HS-27A (cell line): ENCODE data around the gene OST4.

ENCODE experiments used
- DNase-seq: peaks from one replicate; pipeline ENCODE4 v3.0.0-alpha.2; 2012; ENCODE audit warnings: low read depth, missing footprints

OST4 gene

DNA sequence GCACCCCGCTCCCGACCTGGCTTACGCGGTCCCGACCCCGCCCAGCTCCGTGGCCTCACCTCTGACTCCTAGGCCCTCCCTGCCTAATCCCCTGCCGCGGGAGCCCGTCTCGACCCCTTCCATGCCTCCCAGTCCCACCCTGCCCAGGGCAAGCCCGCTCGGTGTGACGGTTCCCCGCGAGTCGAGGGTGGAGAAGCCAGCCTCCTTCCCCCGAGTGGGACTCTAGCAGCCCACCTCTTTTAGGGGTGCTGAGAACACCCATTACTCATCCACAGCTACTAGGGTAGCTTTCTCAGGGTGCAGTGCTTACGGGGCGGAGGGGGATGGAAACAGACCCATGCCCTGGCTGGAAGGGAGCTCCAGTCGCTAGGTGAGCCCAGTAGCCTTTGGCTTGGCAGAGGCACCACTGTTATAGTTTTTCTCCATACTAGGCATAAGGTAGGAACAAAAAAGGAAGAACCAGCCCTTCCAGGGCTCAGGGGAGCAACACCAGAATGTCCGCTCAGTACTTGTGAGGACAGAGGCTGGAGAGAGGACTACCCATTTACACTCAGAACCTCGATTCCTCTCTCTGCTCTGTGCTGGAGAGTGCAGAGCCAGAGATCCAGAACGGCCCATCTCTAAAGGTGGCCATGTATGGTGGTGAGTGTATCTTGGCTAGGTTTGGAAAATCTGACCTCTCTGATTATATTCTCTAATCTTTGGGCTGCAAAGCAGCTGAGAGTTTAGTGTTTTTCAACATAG, 19.4 kb downstream of the OST4 start:
- DNase-seq, result no peak

DNA sequence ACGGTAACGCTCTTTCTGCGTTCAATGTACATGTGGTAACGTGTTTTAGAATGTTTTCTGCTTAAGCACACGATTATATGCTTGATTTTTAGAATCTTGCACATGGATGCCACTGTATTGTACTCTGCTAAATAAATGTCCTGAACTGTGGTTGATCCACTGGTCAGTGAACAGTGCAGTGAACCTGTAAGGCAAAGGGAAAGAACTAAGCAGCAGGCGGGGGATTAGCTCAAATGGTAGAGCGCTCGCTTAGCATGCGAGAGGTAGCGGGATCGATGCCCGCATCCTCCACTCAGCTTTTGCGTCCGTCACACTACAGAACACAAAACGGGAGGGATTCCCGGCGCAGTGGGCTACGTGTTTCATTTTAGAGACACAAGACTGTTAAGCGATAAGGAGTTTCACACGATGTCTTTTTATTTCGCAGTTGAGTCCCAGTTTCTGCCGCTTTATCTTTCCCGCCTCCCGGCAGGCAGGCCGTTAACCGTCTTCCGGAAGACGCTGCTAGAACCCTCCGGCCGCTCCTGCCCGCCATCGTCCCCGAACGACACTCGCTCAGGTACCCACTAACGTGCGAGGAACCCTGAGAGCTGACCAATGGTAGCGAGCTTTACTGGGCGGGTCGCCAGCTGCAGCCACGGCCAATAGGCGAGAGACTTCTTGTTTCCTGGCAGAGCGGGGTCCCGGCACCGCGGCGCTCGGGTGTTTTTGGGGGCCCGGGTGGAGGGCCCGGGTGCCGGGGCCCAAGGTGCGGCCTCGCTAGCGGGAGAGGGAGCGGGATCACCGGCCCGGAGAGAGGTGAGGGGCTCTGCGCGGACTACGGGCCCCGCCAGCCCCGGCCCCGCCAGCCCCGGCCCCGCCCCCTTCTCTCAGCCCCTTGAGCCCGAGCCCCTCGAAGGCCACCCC, 20.2 kb downstream of the OST4 start, which contains the start of gene AGBL5:
Gene AGBL5 (plus strand): TSS at position 673 of the 906 bp plus-strand sequence. CDS start 1,291 bp downstream, outside the sequence.
- DNase-seq, result peak; percentile 92

DNA sequence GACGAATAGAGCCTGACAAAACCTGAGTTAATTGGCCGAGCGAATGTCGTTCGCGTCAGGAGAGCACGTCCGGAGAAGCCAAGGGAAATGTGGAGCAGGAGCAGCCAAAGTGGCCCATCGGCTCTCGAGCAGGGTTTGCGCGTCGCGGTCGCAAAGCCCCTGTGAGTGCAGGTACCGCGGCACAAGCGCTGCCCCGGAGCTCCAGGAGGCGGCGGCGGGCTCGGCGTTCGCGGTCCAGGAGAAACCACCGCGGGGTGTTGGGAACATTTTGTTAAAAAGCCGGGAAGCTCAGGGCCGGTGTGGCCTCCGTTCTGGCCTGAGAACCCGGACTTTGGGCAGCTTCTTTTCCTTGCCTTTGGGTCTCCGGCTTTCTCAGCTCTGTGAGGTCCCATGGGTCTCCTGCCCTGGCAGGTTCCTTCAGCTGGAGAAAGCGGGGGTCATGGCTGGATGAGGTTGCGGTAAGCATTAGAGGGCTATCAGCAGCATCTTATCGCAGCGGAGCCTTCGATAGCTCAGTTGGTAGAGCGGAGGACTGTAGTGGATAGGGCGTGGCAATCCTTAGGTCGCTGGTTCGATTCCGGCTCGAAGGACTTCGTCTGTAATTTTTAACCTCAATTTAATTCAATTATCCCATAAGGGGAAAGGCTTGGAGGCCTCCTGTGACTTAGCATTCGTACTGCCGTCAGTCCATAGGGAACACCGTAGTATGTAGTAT, 21.0 kb downstream of the OST4 start:
- DNase-seq, result peak; percentile 90

DNA sequence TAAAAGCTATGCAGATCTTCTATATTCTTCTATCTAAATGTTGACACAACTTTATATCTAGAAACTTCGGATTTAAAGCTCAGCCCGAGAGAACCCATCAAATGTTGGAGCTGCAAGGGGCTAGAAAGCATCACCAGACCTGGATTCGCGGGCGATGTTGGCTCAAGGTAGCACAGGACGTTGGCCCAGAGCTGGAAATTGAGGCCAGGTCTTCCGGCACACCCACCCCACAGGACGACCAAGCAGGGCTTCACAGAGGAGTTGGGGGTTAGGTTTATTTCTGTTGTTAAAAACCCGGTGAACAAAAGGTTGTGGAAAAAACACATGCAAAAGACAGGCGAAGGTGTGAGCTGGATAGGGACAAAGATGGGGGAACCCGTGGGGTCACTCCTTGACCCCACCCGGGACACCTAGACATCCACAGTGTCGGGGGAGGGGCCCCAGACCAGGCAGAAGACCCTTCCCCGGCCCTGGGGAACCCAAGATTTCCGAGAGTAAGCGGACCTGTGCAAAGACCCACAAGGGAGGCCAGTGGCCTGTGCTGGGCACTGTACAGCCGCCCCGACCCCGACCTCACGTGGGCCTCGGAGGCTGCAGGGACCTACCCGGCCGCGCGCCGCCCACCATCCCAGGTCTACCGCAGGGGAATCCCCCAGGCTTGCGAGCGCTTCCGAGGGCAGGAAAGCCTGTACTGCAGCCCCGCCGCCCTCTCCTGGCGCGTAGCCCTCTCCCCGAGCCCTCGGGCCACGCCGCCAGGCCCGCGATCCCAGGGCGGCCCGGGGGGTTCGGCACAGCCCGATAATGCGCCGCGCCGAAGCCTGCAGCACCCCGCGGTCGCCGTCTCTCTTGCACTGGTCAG, 21.8 kb downstream of the OST4 start:
- no peak for DNase-seq

DNA sequence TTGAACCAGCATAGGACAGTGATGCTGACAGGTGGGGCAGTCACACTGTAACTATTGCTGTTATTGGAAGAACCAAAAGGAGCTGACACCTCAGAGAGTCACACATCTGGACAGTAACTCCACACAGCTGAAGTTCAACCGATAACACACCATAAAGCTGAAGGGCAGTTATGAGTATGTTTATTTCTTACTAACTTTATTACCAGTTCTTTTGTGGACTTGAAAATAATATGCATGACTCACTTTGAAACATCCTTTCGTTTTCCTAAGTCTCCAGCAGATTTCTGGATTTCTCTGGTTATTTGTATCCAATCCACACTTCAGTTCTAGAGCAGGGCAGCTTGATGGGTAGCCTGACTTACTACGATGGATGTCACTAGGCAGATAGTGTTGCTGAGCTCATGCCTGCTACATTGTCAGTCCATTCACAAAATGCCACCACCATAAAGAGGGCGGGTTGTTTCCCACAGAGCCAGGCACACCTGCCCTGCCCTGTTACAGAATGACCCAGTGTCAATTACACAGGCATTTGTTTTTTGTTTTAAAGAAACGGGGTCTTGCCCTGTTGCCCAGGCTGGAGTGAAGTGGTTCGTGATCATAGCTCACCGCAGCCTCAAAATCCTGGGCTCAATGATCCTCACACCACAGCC, 28.3 kb downstream of the OST4 start:
- DNase-seq, result no peak

DNA sequence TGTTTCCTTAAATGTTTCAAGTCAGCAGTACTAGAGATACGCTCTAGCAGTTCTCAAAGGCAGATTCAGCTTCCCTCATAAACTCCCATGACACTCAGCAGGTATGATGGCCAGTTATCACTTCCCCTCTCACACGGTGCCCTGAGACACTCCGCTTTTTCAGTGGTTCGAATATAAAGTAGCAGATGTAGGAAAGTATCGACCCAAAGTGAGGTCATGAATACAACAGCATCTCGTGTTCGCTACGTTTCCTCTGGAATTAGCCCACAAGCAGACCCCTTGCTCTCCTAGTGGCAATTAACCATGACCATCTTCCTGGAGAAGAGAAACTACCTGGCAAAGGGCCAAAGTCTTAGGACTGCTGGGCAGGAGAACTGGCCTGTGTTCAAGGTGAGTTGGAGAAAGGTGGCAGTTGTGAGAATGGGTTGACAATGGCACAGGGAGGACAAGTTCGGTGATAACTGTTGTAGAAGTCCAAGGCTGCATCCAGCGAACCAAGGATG, 29.2 kb downstream of the OST4 start:
- no peak for DNase-seq

DNA sequence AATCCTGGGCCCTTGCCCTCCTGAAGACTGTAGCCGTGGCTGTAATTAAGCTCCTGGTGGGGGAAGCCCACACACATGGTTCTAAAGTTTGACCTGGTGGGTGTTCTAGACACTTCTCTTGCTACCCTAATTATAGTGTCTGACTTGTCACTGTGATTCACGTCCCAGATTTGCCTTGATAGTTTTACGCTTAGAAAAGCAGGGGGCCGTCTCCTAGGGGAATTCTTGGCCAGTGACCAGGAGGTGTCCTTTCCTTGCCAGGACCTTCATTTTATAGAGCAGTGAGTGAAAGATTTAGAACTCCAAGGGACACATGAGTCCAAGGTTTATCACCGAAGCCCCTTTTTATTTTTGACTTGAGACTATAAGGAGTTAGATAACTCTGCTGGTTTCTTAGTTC, 29.7 kb downstream of the OST4 start:
- DNase-seq, result no peak

DNA sequence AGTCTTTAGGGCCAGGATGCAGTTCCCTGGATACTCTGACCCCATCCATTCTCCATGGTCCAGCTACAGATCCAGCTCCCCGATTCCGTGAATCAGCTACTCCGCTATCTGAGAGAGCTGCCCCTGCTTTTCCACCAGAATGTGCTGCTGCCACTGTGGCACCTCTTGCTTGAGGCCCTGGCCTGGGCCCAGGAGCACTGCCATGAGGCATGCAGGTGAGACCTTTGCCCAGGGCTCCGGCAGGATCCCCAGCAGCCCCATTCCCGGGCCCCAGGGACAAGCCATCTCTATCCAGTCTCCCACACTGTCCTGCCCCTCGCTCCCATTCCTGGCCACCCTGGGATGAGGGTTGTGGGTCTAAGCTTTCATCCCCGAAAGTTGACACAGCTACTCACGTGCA, 31.2 kb downstream of the OST4 start:
- DNase-seq, result no peak

DNA sequence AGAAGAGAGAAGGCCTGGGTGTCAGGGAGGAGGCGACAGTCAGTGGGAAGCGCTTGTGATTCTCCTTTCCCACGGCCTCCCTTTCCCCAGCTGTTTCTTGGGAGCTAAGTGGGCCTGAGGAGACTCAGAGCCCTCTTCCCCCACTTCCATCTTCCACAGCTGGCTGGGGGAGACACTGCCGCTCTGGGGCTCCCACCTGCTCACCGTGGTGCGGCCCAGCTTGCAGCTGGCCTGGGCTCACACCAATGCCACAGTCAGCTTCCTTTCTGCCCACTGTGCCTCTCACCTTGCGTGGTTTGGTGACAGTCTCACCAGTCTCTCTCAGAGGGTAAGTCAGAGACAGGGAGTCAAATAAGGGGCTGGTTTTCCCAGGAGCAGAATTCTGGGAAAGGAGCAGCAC, 31.6 kb downstream of the OST4 start:
- DNase-seq, result no peak

DNA sequence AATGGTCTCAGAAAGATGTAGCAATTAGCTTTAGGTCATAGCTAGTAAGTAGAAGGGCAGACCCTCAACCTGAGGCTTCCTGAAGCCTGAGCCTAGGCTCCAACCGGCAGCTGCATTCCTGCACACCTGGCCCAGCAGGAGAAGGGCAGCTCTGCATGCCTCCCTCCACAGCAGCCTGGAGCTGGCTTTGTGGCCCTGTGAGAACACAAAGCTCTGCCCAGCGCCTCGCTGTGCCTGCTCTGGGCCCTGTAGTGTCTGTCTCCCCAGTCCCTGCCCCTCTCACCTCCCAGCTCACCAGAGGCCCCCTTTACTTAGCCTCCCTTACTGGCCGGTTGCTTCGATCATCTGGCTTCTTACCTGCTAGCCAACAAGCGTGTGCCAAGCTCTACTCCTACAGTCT, 32.0 kb downstream of the OST4 start:
- DNase-seq, result no peak

DNA sequence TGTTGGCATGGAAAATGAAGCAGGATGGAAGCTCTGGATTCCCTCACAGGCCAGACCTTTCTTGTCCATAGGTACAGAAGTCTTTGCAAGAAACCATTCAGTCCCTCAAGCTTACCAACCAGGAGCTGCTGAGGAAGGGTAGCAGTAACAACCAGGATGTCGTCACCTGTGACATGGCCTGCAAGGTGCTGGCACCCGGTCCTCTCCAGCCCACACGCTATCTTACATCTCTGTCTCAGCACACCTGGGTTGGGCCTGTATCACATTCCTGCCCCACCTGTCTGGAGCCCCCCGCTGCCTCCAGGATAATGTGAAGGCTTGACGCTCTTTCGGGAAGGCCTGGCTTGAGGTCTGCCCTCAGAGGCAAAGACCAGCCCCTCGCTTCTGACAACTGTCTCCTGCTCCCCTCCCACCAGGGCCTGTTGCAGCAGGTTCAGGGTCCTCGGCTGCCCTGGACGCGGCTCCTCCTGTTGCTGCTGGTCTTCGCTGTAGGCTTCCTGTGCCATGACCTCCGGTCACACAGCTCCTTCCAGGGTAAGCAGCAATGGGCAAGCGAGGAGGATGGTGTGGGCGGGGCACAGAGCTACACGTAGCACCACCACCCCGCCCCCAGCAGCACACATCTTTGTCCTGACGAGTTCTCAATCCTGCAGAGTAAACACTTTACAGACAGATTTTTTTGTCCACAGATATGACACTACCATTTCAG, 32.7 kb downstream of the OST4 start:
- no peak for DNase-seq

DNA sequence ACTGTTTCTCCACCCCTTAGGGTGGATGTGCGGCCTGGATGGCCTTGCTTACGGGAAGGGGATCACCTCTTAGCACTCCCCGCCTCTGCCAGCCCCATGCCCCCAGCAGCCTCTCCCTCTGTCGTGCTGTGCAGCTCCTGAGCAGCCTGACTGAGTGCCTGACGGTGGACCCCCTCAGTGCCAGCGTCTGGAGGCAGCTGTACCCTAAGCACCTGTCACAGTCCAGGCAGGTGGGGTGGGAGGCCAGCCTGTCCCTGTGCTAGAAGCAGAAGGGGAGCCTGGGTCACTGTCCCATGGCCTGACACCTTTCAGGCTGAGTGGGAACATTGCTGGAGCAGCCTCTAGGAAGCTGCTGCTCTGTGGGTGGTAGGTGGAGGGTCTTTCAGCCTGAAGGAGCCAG, 33.4 kb downstream of the OST4 start:
- no peak for DNase-seq

DNA sequence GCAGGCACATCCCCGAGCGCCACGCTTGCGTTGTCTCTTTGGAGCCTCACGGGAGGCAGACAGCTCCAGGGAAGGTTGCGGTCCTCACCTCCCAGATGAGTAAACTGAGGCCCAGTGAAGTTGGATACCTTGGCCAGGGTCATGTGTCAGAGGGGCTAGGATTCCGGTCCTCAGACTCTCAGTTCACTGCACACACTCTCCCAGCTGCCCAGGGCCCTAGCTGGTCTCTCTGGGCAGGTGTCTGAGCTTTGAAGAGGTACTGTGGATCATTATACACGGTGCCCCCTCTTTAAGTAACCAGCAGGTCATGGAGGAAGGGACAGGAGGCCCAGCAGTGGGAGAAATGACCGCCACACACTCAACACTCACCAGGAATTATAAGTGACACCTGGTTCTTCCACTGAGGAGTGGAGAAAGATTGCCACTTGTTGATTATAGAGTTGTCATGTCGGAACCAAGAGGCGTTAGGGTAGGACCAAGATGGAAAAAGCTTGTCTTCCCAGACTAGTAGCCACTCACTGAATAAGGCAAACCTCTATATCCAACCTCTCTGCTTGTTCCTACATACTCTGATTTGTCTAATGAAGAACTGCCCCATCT, 38.1 kb downstream of the OST4 start:
- no peak for DNase-seq

DNA sequence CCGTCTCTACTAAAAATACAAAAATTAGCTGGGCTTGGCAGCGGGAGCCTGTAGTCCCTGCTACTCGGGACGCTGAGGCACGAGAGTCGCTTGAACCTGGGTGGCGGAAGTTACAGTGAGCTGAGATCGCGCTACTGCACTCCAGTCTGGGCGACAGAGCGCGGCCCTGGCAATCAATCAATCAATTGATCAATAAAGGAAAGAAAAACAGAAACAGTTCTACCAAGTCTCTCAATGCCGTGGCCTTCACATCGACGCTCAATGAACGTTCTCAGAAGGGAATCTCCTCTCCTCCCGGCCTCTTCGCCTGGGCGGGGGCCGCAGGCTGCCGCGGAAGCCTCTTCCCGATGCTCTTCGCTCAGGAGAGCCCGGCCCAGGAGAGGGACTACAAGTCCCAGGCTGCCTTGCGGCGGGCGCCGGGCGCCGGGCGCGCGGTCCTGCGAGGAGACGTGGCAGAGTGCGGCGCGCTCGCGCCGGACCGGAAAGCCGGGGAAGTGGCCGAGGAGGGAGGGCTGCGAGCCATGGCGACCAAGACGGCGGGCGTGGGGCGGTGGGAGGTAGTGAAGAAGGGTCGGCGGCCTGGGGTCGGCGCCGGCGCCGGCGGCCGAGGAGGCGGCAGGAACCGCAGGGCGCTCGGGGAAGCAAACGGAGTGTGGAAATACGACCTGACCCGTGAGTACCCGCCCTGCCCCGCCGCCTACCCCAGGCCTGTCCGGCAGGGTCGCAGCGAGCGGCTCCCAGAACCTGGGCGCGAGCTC, 38.8 kb downstream of the OST4 start, which contains the start of gene TMEM214:
Gene TMEM214 (plus strand): TSS at position 471 of the 758 bp plus-strand sequence. CDS start 51 bp downstream, at position 522.
- peak; percentile 48 for DNase-seq

DNA sequence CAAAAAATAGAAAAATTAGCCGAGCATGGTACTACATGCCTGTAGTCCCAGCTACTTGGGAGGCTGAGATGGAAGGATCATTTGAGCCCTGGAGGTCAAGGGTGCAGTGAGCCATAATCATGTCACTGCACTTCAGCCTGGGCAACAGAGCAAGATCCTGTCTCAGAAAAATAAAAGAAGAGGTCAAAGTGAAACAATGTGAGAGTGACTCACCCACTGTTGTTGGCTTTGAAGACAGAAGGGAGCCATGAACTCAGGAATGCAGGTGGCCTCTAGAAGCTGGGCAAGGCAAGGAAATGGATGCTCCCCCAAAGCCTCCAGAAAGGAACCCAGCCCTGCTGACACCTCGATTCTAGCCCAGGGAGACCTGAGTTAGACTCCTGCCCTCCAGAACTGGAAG, 42.4 kb downstream of the OST4 start:
- no peak for DNase-seq

DNA sequence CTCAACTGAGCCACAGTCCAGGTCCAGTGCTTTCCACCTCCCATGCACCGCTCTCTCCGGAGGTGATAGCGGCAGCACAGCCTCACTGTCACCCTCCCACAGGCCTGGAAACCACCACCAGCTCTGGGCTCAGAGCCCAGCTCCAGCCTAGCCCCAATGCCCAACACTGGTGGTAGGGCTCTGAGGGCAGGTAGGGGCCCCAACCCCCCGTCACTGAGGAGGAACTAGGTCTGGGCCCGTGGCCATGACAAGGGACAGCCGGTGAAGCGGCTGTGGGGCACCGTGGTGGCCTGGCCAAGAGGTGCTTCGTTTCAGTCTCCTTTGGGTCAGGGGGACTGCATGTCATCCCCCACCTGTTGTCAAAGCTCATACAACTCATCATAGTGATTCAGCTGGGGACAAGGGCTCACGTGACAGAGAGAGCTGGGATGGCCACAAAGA, 44.2 kb downstream of the OST4 start:
- DNase-seq, result no peak

DNA sequence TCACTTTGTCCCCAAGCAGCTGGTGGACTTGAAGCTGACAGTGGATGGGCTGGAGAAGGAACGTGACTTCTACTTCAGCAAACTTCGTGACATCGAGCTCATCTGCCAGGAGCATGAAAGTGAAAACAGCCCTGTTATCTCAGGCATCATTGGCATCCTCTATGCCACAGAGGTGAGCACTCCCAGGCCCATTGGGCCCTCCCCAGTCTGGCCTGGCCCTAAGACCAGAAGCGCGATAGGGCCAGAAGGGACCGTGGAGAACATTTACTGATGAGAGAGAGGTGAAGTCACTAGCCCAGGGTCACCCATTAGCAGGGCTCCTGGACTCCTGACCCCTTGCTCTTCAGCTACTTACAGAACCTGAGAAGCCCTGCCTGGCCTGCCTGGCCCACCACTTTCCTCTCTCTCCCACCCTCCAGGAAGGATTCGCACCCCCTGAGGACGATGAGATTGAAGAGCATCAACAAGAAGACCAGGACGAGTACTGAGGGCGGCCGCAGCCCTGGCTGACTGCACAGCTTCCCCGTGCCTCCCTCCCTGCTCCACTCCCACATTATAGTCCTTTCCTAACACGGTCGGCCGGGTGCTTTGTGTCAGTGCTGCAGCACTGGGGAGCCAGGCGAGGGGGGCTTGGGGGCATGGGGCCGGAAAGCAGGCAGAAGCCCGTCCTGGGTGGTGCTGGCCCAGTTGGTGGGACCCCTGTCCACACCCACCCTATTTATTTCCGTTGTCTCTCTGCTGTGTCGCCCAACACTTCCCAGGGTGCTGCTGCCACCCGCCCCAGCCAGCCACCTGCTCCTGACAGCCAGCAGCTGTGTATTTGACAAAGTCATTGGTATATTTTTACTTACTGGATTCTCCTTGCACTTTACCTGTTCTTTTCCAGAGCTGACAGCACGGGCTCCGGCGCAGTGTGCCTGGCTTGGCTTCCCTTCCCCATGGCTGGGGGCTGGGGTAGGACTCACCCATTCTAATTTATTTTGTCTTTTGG, 45.3 kb downstream of the OST4 start:
- no peak for DNase-seq
